HG03520 (cell line): Measurements from ENCODE around the gene TIMM17A.
"Not testable (repeated sequence)": the region's sequence is repeated elsewhere in the genome, so short reads cannot be mapped to it uniquely, and the experiment has no call there.

ENCODE experiments used
- ATAC-seq: cut with Tn5 transposase; IDR thresholded peaks from one replicate; pipeline ENCODE4 v1.9.1; 2021; ENCODE audit warnings: mild to moderate bottlenecking, moderate library complexity; ENCODE audit not compliant: unreplicated experiment

The TIMM17A gene

GRCh38 chr1:201939574-201939973 lies 15.7 kb upstream of the TIMM17A start:
- ATAC-seq, result no peak

GRCh38 chr1:201940316-201940715 lies 15.0 kb upstream of the TIMM17A start:
- not testable (repeated sequence) for ATAC-seq

- no peak for ATAC-seq
These were observed 13.7 kb upstream of the TIMM17A start for GRCh38 chr1:201941420-201942128.

GRCh38 chr1:201942129-201942495 lies 13.2 kb upstream of the TIMM17A start:
- ATAC-seq, result no peak

GRCh38 chr1:201944002-201944401 lies 11.3 kb upstream of the TIMM17A start:
- ATAC-seq, result no peak

- no peak for ATAC-seq
These were observed 10.7 kb upstream of the TIMM17A start for GRCh38 chr1:201944639-201945038.

GRCh38 chr1:201945157-201945556 lies 10.1 kb upstream of the TIMM17A start:
- no peak for ATAC-seq

- ATAC-seq, result no peak
These were observed 9.5 kb upstream of the TIMM17A start for GRCh38 chr1:201945863-201946223.

GRCh38 chr1:201946224-201946908 lies 8.9 kb upstream of the TIMM17A start, which contains the start of gene LMOD1:
LMOD1 (minus strand) TSS chr1:201946548; CDS start chr1:201946340, 208 bp downstream.
- no peak for ATAC-seq

GRCh38 chr1:201947697-201948008 lies 7.7 kb upstream of the TIMM17A start:
- ATAC-seq, result no peak

- no peak for ATAC-seq
These were observed 5.8 kb upstream of the TIMM17A start for GRCh38 chr1:201949491-201949890.

GRCh38 chr1:201954263-201955008 lies 867 bp upstream of the TIMM17A start:
- no peak for ATAC-seq

GRCh38 chr1:201955729-201956143 lies 433 bp downstream of the TIMM17A start:
- peak; percentile 29 for ATAC-seq

GRCh38 chr1:201958348-201958747 lies 3.0 kb downstream of the TIMM17A start:
- no peak for ATAC-seq

- not testable (repeated sequence) for ATAC-seq
These were observed 7.1 kb downstream of the TIMM17A start for GRCh38 chr1:201962382-201962781.

- ATAC-seq, result no peak
These were observed 9.0 kb downstream of the TIMM17A start for GRCh38 chr1:201964261-201964660.

GRCh38 chr1:201966171-201966570 lies 10.9 kb downstream of the TIMM17A start:
- no peak for ATAC-seq

- no peak for ATAC-seq
These were observed 13.1 kb downstream of the TIMM17A start for GRCh38 chr1:201968202-201968925.

GRCh38 chr1:201970334-201971159 lies 15.2 kb downstream of the TIMM17A start:
- ATAC-seq, result no peak

- peak; percentile 15 for ATAC-seq
These were observed 26.8 kb downstream of the TIMM17A start for GRCh38 chr1:201982082-201982622.
